Fibroblast of skin of right quadriceps (primary cell): ENCODE data around the gene UVRAG.
A peak's percentile ranks its signal among the peaks of the same experiment; 100 is the strongest.
"Not testable (repeated sequence)": the region's sequence is repeated elsewhere in the genome, so short reads cannot be mapped to it uniquely, and the experiment has no call there.

Experiments
- DNase-seq: peaks from one replicate; pipeline ENCODE4 v3.0.0-alpha.2; 2013

UVRAG gene

DNA sequence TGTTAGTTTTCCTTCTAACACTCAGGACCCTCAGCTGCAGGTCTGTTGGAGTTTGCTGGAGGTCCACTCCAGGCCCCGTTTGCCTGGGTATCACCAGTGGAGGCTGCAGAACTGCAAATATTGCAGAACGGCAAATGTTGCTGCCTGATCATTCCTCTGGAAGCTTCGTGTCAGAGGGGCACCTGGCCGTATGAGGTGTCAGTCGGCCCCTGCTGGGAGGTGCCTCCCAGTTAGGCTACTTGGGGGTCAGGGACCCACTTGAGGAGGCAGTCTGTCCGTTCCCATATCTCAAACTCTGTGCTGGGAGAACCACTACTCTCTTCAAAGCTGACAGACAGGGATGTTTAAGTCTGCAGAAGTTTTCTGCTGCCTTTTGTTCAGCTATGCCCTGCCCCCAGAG is 164.1 kb downstream of the UVRAG start:
- not testable (repeated sequence) for DNase-seq

DNA sequence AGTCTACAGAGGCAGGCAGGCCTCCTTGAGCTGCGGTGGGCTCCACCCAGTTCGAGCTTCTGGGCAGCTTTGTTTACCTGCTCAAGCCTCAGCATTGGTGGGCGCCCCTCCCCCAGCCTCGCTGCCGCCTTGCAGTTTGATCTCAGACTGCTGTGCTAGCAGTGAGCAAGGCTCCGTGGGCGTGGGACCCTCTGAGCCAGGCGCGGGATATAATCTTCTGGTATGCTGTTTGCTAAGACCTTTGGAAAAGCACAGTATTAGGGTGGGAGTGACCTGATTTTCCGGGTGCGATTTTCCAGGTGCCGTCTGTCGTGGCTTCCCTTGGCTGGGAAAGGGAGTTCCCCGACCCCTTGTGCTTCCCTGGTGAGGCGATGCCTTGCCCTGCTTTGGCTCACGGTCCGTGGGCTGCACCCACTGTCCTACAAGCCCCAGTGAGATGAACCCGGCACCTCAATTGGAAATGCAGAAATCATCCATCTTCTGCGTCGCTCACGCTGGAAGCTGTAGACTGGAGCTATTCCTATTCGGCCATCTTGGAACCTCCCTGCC is 164.5 kb downstream of the UVRAG start:
- DNase-seq, result not testable (repeated sequence)

DNA sequence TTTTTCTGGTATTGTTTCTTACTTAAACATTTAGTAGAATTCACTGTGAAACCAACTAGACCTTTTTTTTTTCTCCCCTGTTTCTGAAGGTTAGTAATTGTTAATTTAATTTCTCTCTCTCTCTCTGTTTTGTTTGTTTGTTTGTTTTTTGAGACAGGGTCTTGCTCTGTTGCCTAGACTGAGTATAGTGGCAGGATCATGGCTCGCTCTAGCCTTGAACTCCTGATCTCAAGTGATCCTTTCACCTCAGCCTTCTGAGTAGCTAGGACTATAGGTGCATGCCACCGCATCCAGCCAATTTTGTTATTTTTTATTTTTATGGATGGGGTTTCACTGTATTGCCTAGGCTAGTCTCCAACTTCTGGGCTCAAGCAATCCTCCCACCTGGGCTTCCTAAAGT is 165.0 kb downstream of the UVRAG start:
- no peak for DNase-seq

DNA sequence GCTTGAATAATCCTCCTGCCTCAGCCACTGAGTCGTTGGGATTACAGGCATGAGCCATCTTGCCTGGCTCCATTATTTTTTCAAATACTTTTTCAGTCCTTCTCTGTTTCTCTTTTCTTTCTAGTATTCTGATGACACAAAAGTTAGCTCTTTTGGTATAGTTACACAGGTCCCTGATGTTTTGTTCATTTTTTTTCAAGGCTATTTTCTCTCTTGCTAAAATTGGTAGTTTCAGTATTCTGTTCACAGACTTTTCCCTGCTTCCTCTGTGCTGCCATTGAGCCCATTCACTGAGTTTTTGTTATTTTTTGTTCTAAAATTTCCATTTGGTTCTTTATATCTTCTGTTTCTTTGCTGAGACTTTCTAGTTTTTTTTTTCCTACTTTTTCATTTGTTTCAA is 166.5 kb downstream of the UVRAG start:
- DNase-seq, result no peak

DNA sequence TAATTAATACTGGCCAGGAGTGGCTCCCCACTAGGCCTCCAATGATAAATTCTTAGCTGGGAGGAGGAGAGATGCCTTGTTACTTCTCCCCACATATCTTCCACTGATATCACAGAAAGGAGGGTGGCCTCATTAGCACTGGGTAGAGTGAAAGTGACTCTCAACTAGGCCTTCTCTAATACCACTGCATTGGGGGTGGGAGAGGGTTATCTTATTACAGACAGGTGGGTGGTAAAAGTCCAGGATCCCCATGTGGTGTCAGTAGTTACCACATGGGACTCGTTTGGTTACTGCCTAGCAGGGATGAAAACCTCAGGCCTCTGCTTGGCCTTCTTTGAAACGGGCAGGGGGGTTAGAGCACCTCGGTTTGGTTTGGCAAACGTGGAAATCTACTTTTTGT is 167.3 kb downstream of the UVRAG start:
- no peak for DNase-seq

DNA sequence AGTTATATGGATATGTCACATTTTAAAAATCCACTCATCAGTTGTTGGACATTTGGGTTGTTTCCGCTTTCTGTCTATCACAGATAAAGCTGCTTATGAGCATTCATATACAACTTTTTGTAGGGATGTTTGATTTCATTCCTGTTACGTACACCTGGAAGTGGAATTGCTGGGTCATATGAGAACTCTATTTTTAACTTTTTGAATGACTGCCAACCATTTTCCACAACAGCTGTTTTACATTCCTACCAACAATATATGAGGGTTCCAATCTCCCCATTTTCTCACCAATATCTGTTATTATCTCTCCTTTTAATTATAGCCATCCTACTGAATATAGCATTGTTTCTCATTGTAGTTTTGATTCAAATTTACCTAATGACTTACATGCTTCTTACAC is 172.0 kb downstream of the UVRAG start:
- no peak for DNase-seq

DNA sequence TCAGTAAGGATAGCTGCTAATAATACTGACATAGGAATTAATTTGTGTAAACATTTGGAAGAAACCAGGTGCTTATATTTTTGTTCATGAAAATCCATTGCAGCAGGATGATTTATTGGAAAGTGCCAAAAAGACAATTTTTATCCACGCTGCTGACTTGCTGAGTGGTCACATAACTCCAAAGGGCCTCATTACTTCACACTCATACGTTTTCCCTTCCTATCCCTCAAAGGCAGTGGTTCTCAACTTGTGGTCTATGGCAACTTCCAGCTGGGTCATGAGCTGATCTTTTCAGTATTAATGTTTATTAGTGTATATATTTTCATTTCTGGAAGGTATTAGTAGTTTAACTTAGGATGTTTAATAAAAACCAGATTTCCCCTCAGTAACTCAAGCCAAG is 178.1 kb downstream of the UVRAG start:
- no peak for DNase-seq

DNA sequence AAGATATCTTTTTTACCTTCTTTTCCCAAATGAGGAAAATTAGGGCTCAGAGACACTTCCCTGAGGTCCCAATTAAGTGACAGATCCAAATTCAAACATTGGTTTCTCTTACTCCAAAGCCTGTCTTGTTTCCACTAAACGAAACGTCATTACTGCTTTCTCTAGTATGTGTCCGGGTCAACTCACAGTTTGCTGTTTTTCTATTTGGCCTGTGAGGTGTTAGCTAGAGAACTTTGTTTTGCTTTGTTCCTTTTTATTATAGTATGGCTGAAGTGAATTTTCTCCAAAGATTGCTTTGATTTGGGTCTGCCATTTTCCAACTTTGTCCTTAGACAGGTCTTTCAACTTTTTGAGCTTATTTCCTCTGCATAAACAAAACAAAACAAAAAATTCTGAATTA is 179.6 kb downstream of the UVRAG start:
- no peak for DNase-seq

DNA sequence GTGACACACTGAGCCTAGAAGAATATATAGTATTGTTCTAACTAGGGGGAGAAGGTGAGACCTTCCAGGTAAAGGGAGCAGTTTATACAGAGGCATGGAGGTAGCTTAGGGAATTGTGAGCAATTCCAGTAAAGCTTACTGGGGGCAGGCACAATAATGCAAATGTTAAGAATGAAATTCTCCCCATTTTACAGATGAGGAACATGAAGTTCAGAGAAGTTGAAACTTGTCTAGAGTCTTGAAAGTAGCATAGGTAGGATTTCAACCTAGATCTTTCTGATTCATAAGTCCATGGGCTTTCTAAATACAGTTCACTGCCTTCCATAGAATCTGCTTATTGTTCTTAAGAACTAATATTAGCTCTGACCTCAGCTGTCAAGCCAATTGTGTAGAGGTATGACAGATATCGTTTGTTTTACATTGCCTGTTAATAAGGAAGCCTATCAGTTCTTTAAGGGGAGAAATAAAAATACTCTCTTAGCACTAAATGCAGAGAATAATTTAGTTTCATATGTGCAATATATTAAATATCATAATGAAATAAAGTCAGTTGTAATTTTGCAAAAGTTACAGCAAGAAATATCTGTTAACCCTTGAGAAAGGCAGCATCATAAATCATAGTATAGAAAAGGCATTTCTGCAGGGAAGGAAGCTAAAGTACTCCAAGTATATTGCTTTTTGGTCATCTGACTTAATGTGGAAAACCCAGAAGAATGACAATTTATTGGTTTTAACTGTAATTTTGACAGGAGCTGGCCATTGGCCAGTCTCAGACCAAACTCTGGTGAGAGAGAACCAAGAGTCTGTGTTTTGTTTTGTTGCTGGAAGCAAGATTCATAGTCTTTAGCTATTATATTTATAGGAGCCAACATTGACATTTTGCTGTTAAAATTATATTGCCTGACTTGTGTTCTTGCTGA is 181.8 kb downstream of the UVRAG start:
- peak; percentile 51 for DNase-seq

DNA sequence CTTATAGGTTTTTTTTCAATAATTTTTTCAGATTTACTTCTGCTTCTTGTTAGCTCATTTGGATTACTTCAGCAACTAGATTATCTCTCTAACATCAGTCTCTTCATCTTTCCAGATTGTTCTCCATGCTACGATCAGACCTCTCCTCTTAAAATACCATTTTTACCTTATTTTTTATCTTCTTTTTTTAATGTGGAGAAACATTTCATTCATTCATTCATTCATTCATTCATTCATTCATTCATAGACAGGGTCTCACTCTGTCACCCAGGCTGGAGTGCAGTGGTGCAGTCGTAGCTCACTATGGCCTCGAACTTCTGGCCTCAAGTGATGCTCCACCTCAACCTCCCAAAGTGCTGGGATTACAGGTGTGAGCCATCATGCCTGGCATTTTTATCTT is 189.4 kb downstream of the UVRAG start:
- DNase-seq, result no peak

DNA sequence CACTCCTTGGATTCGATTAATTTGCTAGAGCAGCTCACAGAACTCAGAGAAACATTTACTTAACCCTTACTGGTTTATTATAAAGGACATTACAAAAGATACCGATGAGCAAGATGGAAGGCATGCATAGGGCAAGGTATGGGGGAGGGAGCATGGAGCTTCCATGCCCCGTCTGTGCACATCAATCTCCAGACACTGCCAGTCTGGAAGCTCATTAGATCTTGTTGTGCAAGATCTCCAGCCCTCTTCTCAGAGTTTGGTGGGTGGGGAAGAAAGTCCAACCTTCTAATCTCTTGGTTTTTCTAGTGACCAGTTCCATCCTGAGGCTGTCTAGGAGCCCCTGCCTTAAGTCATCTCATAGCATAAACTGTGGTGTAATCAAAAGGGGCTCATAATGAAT is 190.7 kb downstream of the UVRAG start:
- DNase-seq, result peak; percentile 51

DNA sequence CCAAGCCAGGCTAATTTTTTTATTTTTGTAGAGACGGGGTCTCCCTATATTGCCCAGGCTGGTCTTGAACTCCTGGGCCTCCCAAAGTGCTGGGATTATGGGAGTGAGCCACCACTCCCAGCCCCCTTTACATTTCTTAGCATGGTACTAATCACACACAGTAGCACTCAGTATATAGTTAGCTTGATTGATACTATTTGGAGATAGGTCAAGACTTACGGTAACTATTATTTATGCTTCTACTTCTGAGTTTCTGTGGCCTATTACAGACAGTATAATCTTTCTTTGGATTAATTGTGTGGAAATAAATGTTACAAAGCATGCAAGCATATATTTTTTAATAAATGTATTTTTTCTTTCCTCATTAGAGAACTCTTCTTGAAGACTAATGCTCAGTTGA is 192.2 kb downstream of the UVRAG start:
- peak; percentile 60 for DNase-seq

DNA sequence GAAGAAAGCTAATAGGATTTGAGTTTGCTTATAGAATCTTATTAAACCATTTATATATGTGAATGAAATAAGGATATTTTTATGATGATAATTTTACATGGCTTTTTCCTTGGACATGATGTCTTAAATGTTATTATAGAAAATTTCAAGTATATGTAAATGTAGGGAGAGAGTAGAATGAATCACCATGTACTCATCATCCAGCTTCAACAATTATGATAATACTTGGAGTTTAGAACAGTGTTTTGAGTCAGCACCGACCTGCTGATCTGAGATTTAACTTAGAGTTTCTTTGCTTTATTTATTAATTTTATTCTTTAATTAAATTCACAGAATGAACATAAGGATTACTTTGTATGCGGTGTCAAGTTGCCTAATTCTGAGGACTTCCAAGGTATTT is 193.5 kb downstream of the UVRAG start:
- DNase-seq, result peak; percentile 58

DNA sequence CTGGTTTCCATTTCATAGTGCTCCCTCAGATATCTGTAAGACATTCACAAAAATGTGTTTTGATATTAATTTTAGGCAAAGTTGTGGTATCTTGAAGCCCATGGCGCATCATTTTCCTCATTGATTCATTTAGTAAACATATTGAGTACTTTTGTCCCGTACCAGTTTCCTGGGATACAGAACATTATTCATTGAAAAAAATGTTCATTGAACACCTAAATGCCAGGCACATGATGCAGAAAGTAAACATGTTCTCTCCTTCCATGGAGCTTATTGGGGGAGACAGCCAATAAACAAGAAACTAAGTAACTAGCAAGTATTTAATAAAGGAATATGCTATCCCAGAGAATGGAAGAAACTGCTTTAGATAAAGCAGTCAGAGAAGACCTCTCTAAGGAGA is 195.0 kb downstream of the UVRAG start:
- no peak for DNase-seq

DNA sequence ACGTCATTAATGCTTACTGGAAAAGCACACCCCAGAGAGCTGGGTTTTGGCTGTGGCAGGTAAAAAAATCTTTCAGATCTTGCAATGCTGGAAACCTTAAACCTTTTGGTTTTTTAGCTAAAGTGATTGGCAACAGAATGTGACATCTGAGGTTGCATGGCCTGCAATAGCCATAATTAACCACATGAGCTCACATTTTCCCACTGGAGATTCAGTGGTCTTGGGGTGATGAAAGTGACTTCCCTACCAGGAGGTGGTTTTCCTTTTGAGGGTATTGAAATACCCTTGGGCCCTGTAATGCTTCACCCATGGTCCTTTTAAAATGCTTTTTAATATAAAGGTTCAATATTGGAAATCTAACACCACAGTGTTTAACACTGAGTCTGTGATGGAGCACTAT is 198.5 kb downstream of the UVRAG start:
- no peak for DNase-seq

DNA sequence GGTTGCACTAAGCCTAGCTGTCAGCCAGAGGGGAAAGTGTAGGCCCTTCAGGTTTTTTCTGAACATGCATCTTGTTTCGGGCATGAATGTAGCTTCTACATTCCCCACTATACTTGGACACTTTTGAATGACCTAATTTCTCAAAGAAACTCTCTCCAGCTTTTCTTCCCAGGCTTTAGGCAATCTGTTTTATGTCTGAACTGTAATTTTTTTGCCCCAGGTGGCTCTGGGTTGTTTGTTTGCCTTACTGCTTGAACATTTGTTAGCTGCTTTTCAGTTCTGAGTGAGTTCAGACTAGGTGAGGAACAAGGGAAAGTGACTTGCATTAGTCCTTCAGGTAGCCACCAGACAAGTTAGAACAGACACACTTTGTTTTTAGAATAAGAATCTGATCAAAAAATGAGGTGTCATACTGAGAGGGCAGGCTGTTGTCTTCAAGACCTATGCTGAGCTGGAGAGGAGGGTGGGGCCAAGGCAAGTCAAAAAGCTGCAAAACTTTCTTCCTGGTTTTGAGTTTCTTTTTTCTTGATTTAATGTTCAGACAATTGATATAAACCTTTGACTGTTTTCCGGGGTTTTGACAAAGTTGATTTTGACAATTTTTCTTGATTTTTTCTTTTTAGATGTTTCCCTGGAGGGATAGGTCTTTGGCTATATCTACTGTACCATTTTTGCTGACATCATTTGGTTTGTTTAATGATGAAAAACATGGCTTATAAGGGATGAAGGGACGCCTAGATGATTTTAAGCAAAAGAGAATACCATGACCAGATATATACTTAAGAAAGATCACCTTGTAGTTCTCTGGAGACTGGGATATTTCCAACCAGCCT is 208.4 kb downstream of the UVRAG start:
- DNase-seq, result no peak

DNA sequence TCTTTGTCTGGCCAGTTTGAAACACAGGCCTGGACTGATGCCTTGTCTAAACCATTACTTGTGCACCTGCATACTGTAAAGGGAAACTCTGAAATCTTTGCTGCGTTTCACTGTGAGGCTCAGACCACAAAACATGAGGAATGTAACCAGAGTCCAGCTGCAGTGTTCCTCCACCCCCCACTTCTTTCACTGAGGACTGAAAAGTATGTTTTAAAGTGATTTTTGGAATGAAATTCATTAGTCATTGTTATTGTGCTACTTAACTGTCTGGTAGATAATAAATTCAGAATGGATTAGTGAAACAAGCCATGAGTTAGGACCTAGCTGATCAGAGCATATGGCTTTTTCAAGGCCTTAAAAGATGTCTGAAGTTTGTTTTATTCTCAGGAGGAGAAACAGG is 210.1 kb downstream of the UVRAG start:
- DNase-seq, result peak; percentile 94

DNA sequence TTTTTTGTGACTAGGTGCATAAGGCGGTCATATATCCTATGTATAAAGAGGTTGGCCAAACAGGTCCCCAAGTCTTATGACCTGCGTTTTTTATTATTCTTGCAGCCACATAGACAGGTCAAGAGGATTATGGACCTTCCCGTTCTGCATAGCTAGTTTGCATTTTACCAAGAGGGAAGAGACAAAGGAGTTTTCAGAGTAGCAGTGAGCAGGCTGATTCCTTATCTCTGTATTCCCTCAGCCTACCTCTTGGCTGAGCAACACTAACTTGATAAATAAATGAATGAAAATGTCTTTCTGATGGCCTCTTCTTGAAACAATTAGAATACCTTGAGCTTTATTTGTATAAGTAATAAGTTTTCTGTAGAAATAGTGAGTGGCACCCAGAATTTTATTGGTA is 210.8 kb downstream of the UVRAG start:
- no peak for DNase-seq

DNA sequence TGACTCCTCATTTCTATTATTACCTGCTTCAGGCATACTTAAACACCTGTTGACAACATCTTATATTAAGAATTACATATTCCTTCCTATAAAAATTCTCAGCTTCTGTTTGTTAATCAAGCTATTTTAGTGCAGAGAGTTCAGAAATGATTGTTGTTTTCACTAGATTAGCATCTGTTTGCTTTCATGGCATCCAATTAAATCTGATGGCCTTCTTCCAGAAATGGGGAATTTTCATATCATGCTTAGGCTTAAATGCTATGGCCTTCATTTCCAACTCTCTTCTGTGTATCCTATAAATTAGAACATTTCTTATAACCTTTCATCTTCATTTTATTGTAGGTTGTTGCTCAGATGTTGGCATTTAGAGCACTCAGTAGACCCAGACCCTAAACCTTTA is 211.3 kb downstream of the UVRAG start:
- no peak for DNase-seq

DNA sequence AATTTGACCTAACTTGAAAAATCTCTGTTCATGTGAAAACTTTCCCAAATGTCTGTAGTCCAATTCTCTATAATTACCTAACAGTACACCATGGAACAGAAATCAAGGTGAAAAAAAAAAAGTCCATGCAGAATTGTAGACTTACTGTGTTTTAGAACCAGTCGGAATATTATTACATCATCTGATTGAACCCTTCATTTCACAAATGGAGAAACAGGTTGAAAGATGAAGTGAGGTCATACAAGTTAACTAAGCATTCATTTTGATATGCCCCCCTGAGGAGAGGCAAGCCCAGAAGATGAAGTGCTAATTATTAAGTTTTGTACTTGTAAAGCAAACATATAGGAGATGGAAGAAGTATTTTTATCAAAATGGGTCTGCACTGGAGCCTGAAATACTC is 211.9 kb downstream of the UVRAG start:
- no peak for DNase-seq

DNA sequence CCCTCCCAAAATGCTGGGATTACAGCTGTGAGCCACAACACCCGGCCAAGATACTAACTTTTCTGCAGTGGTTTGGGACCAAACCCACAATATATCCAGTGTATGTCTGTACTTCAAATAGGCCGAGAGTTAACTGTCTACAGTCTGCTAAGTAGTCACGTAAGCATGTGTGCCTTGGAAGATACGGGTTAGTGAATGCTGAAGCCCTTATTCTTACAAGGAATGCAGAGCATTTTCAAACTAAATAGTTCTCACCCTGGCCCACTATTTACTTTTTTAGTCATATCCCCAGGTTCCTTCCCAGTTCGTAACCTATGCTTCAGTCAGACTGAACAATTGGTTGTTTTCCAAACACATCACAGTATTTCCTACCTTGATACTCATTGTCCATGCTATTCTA is 215.3 kb downstream of the UVRAG start:
- DNase-seq, result peak; percentile 49

DNA sequence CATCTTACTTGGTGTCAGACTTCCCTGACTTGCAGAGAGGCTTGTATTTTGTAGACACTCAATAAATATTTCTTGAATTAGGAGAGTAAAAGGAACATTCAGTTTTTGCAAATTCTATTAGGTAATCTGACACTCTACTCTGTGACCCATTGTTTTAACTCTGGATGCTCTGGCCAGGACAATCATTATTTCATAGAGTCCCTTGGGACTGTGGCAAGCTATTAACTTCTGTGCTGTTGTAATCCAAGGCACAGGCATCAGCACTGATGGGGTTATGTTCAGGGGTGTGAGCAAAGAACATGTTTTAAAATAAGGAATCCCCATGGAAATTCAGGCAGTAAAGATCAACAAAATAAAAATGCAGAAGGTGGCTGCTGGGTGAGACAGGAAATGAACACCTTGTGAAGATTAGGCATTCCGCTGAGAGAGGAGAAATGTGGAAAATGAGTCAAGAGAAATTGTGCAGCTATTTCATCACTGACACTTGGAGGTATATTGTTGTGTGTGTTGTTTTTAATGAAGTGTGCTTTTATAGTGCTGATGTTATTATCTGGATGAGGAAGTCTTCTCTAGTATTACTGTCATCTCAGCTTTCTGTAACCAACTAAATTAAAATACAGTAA is 216.1 kb downstream of the UVRAG start:
- DNase-seq, result peak; percentile 42

DNA sequence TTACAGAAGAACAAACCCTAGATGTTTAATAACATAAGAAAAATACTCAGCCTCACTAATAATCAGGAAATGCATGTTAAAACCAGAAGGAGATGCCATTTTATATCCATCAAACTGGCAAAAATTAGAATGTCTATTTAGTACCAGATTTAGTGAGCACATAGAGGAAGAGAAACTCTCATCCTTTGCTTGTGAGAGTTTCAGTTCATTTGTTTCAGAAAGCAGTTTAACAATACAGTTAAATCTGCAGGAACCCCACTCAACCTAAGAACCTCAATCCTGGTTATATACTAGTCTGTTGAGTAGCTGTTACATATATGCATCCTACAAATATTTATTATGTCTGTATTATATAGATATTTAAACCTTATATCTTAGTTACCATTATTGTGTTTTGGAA is 218.7 kb downstream of the UVRAG start:
- DNase-seq, result no peak
